ENCODE results near the gene STPG1. TPM values are rescaled to one million over a fixed set of nuclear protein-coding genes. Genes with fewer than 3 reads are reported as not detected.

STPG1 gene
- total and polyA plus RNA-seq, 9 of the 15 experiments (the other 6 are each of a cell fraction or from before 2014, with no cell fraction given): 5.0 to 11.9 (median 8.3) TPM

DNA sequence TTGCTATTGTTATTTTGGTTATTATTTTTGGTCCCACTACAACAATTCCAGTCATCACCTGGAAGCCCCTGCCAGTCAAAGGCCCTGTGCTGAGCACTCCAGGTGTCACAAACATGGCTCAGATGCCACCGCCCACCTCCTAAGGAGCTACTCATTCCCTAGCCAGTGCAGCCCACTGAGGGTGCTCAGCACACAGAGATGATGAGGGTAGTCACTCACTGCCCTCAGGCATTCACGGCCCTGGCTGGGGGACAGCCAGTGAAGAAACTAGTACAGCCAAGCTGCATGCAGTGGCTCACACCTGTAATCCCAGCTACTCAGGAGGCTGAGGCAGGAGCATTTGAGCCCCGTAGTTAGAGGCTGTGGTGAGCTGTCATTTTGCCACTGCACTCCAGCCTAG is 44.3 kb upstream of the STPG1 start:
- POLR2A ChIA-PET: interaction anchor here (0.7 to 1.7 kb wide), 3 partner anchors 15 to 84 kb away, joined by 4 to 6 read pairs (median 5); no protein-coding TSS in a partner anchor
- H3K36me3 ChIP-seq (ENCODE audit: control insufficient read depth, insufficient read depth, low read length): peaks cover 45% of the 10 kb centered on the region; the same call in 2 of the 3 replicates

More for the DNA sequence above, 44.3 kb upstream of the STPG1 start:
- no peak for ATAC-seq
- Histone ChIP-seq H3K27me3 (ENCODE audit: control insufficient read depth in 2 of 2, insufficient read depth in 2 of 2, low read length in 2 of 2) (no peaks in the 10 kb centered on the region), H3K9ac (ENCODE audit: insufficient read depth in 1 of 2, low read depth in 2 of 2, low read length in 2 of 2) (no peak overlapping the region), H2AFZ (ENCODE audit: low read depth, low read length) (no peak overlapping the region), H3K4me1 (replicated peaks in 1 of 2; ENCODE audit: control insufficient read depth in 2 of 2, insufficient read depth in 2 of 2, low read length in 2 of 2) (no peaks in the 10 kb centered on the region; a peak in 1 of 5 replicates), H4K20me1 (replicated peaks; ENCODE audit: control insufficient read depth, insufficient read depth, low read length) (no peaks in the 10 kb centered on the region), H3K9me1 (ENCODE audit: control insufficient read depth, insufficient read depth, low read length) (no peaks in the 10 kb centered on the region), H3K79me2 (ENCODE audit: control insufficient read depth, insufficient read depth, low read length) (no peaks in the 10 kb centered on the region), H3K27ac (ENCODE audit: extremely low read depth, low read depth, low read length) (no peak overlapping the region), H3K9me3 (replicated peaks; ENCODE audit: control insufficient read depth, insufficient read depth, low read depth, low read length) (no peaks in the 10 kb centered on the region), H3K4me3 (no peak overlapping the region), H3K4me2 (ENCODE audit: insufficient read depth, low read length) (no peak overlapping the region)
- CTCF ChIA-PET (ENCODE audit: low intra/inter-chr PET ratio): no interaction called here
- BruUV-seq (replicated peaks): no TSS peak
- no peak for FAIRE-seq
- DNase-seq (ENCODE audit: extremely low read depth in 1 of 4, low spot score in 3 of 4): no peak
- TF ChIP-seq NELFE (IDR thresholded peaks at IDR 0.05; ENCODE audit: insufficient read depth, insufficient read length): no peak
- no peak for TF ChIP-seq CBX2 (IDR thresholded peaks at IDR 0.05; ENCODE audit: insufficient read depth, low read length, poor library complexity, severe bottlenecking)
- no peak for TF ChIP-seq PATZ1 (CRISPR knock-in tag; IDR thresholded peaks at IDR 0.05; ENCODE audit: borderline replicate concordance)
- TF ChIP-seq FOXK1 (CRISPR knock-in tag; IDR thresholded peaks at IDR 0.05; ENCODE audit: borderline replicate concordance): no peak
- TF ChIP-seq GTF2F1 (IDR thresholded peaks at IDR 0.05; ENCODE audit: low read depth, low read length): no peak
- no peak for TF ChIP-seq NCOA2 (IDR thresholded peaks at IDR 0.05; ENCODE audit: partially characterized antibody in 2 of 2)
- TF ChIP-seq, protein P1, sequence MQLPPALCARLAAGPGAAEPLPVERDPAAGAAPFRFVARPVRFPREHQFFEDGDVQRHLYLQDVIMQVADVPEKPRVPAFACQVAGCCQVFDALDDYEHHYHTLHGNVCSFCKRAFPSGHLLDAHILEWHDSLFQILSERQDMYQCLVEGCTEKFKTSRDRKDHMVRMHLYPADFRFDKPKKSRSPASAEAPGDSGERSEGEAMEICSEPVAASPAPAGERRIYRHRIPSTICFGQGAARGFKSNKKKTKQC (CRISPR knock-in tag; IDR thresholded peaks at IDR 0.05): no peak
- TF ChIP-seq SMARCC2 (IDR thresholded peaks at IDR 0.05; ENCODE audit: low read depth): no peak
- no peak for TF ChIP-seq SRSF9 (IDR thresholded peaks at IDR 0.05; ENCODE audit: borderline replicate concordance, low read depth, low read length)
- no peak for TF ChIP-seq RAD51 (IDR thresholded peaks at IDR 0.05; ENCODE audit: borderline replicate concordance, low read depth)
- TF ChIP-seq, protein P2, sequence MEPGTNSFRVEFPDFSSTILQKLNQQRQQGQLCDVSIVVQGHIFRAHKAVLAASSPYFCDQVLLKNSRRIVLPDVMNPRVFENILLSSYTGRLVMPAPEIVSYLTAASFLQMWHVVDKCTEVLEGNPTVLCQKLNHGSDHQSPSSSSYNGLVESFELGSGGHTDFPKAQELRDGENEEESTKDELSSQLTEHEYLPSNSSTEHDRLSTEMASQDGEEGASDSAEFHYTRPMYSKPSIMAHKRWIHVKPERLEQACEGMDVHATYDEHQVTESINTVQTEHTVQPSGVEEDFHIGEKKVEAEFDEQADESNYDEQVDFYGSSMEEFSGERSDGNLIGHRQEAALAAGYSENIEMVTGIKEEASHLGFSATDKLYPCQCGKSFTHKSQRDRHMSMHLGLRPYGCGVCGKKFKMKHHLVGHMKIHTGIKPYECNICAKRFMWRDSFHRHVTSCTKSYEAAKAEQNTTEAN (CRISPR knock-in tag; IDR thresholded peaks at IDR 0.05): no peak
- TF ChIP-seq NFYB (IDR thresholded peaks at IDR 0.05; ENCODE audit: extremely low read depth, insufficient read length): no peak
- no peak for TF ChIP-seq HOXB6 (CRISPR knock-in tag; IDR thresholded peaks at IDR 0.05; ENCODE audit: borderline replicate concordance)
- in situ Hi-C loops (cut with MboI) (no loop called here), intact Hi-C loops (cut with micrococcal nuclease) (no loop called here)
- 75% methylated on average over 3 of the region's 3 CpGs for WGBS (ENCODE audit: insufficient coverage, low coverage, missing lambda C conversion rate)
